AG04449 (cell line): ENCODE measurements around the gene WDR54.
A peak's percentile ranks its signal among the peaks of the same experiment; 100 is the strongest.

Experiments
- CTCF ChIA-PET: fragments of 350-600 bp; formaldehyde crosslinking; extraction: SDS; loops from one replicate; lab custom pipeline; 2021; ENCODE audit warnings: antibody characterized with exemption; lab: Yijun Ruan, JAX
- POLR2A ChIA-PET: fragments of 400-600, 350-600 bp; formaldehyde crosslinking; extraction: SDS; loops from one replicate; lab custom pipeline; 2020; ENCODE audit warnings: antibody characterized with exemption, inconsistent platforms; lab: Yijun Ruan, JAX
- DNase-seq: peaks from one replicate; pipeline ENCODE4 v3.0.0-alpha.2; 2010; ENCODE audit warnings: low read depth, low spot score
- H3K4me3 ChIP-seq: 2 replicates; pipeline ENCODE4 v1.5.1; 2011; ENCODE audit warnings: low read depth, mild to moderate bottlenecking, control low read depth, low read length
- TF ChIP-seq, protein P1 (sequence below): IDR thresholded peaks from one replicate; pipeline ENCODE4 v1.5.1; 2011; ENCODE audit warnings: mild to moderate bottlenecking, moderate library complexity, low read length, control low read depth, inconsistent platforms; ENCODE audit not compliant: insufficient read depth; ENCODE audit errors: missing control alignments

Gene WDR54

DNA sequence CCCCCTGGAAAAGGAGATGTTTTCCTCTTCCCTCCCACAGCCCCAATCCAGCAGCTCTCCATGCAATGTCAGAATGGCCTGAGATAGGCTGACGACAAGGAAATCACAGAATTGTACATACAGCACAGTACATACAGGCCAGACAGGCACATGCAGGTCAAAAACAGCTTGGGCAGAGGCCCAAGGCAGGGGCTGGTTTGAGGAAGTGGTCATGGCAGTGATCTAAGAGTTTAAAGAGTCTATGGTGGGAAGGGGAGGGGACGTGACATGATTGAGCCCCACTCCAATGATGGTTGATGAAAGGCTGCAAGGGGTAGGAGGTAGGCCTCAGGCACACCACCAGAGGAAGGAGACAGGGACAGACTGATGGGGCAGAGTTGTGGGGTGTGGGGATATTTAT lies 45.7 kb upstream of the WDR54 start:
- POLR2A ChIA-PET, result no interaction called here
- TF ChIP-seq, protein P1, sequence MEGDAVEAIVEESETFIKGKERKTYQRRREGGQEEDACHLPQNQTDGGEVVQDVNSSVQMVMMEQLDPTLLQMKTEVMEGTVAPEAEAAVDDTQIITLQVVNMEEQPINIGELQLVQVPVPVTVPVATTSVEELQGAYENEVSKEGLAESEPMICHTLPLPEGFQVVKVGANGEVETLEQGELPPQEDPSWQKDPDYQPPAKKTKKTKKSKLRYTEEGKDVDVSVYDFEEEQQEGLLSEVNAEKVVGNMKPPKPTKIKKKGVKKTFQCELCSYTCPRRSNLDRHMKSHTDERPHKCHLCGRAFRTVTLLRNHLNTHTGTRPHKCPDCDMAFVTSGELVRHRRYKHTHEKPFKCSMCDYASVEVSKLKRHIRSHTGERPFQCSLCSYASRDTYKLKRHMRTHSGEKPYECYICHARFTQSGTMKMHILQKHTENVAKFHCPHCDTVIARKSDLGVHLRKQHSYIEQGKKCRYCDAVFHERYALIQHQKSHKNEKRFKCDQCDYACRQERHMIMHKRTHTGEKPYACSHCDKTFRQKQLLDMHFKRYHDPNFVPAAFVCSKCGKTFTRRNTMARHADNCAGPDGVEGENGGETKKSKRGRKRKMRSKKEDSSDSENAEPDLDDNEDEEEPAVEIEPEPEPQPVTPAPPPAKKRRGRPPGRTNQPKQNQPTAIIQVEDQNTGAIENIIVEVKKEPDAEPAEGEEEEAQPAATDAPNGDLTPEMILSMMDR, result no peak
- CTCF ChIA-PET, result interaction anchor here (1.0 to 6.7 kb wide), 3 partner anchors 10 to 41 kb away, joined by 3 to 51 read pairs (median 27); no protein-coding TSS in a partner anchor
- DNase-seq, result no peak
- H3K4me3 ChIP-seq, result no peak overlapping the region

DNA sequence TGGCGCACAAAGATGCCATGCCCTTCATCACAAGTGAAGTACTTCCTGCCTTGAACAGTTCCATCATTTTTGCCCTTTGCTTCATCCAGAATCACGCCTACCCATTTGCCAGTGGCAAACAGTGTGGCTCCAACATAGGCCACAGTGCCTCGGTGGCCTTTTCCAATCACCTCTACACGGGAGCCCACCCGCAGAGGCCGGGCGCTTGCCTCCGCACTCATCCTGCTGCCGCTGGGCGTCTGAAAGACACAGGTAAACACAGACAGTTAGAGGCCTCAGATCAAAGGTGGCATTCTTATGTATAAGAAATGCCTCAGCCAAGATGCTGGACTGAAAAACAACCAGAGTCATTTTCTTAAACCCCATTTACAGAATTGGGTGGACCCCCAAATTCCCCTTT lies 43.5 kb upstream of the WDR54 start:
- POLR2A ChIA-PET, result no interaction called here
- no peak overlapping the region for H3K4me3 ChIP-seq
- TF ChIP-seq, protein P1, result no peak
- DNase-seq, result no peak
- CTCF ChIA-PET, result interaction anchor here (6.7 kb wide), 1 partner anchor 14 kb away, joined by 51 read pairs; no protein-coding TSS in a partner anchor

GRCh38 chr2:74379851-74380789 lies 41.4 kb upstream of the WDR54 start, which contains the start of gene DCTN1:
TSS of gene DCTN1 (minus strand) at chr2:74380311. CDS start at chr2:74380037, 274 bp downstream.
- DNase-seq, result peak; percentile 23
- H3K4me3 ChIP-seq, result peak within 1 kb of the TSS; percentile 68
- TF ChIP-seq, protein P1, result no peak
- CTCF ChIA-PET, result interaction anchor here (0.9 to 6.7 kb wide), 3 partner anchors 8 to 45 kb away, joined by 3 to 51 read pairs (median 8); no protein-coding TSS in a partner anchor
- POLR2A ChIA-PET, result interaction anchor here (0.6 to 1.5 kb wide), 4 partner anchors 8 to 150 kb away, joined by 3 to 5 read pairs (median 4); partner anchors contain the start of genes AUP1 and HTRA2

GRCh38 chr2:74381751-74382150 lies 39.8 kb upstream of the WDR54 start:
- no peak for DNase-seq
- no peak overlapping the region for H3K4me3 ChIP-seq
- CTCF ChIA-PET, result interaction anchor here (1.3 to 2.4 kb wide), 2 partner anchors 11 to 47 kb away, joined by 10 to 47 read pairs; no protein-coding TSS in a partner anchor
- TF ChIP-seq, protein P1, result no peak
- POLR2A ChIA-PET, result interaction anchor here (1.0 kb wide), 1 partner anchor 9 kb away, joined by 4 read pairs; no protein-coding TSS in a partner anchor

DNA sequence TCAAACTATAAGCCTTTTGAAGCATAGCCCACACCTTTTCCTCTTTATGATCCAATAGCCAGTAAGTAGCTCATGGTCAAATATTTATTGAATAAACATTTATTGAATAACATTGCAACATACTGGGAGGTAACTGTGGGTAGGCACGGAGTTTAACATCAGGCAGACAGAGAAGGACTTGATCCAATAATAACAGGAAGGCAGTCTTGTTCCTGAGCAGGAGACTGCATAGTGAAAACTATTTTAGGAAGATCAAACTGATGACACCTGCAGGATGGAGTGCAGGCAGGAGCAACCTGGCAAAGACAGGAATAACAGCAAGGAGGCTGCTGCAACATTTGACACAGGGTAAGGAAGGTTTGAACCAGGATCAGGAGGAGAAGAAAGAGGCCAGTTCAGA lies 38.3 kb upstream of the WDR54 start:
- no peak overlapping the region for H3K4me3 ChIP-seq
- POLR2A ChIA-PET, result interaction anchor here (0.9 kb wide), 1 partner anchor 9 kb away, joined by 3 read pairs; no protein-coding TSS in a partner anchor
- TF ChIP-seq, protein P1, result no peak
- CTCF ChIA-PET, result interaction anchor here (0.8 to 2.4 kb wide), 5 partner anchors 9 to 149 kb away, joined by 3 to 47 read pairs (median 3); no protein-coding TSS in a partner anchor
- DNase-seq, result peak; percentile 45
